Cardiac fibroblast (primary cell): ENCODE data around the gene DNAJB13.

Source experiments
- DNase-seq, 2 donors: peaks; one replicate each; pipeline versions ENCODE4 v3.0.0 to v3.0.0-alpha.2; 2010; ENCODE audit warnings: low read depth in 2 of 2
- H3K4me3 ChIP-seq, 2 donors: replicated peaks in 1 of 2; 1 replicate in 1 of 2; 2 replicates in 1 of 2; pipeline ENCODE4 v1.5.1; 2011; ENCODE audit warnings: low read depth in 2 of 2, low read length in 2 of 2, mild to moderate bottlenecking in 2 of 2, moderate library complexity in 1 of 2
- TF ChIP-seq, protein P1 (sequence below): IDR thresholded peaks from one replicate; pipeline ENCODE4 v1.5.1; 2011; ENCODE audit warnings: low read depth, mild to moderate bottlenecking, low read length, inconsistent platforms

The DNAJB13 gene

DNA sequence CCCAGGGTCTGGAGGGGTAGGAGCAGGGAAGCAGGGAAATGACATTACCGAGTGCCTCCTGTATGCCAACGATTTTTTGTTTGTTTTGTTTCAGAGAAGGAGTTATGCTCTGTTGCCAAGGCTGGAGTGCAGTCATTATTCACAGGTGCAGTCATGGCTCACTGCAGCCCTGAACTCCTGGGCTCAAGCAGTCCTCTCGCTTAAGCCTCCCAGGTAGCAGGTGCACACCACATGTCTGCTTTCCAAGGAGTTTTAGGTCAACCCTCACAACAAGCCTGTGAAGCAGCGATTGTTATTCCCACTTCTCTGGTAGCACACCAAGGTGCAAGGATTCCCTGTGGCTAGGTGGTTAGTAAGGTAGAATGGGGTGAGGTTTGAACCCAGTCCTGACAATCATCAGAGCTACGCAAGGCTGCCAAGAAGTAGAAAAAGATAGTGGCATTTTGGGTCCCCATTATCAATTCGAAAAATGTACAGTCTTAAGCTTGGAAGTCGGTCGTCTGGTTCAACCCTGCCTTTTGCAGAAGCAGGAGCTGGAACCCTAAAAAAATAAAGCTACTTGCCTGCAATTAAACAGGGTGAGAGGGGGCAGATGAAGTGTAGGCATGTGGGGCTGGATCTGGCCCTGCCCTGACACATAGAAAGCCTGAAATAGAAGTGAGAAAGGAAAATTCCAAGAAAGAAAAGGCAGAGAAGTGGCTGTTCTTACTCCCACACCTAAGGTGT lies 48.9 kb downstream of the DNAJB13 start:
- TF ChIP-seq, protein P1, sequence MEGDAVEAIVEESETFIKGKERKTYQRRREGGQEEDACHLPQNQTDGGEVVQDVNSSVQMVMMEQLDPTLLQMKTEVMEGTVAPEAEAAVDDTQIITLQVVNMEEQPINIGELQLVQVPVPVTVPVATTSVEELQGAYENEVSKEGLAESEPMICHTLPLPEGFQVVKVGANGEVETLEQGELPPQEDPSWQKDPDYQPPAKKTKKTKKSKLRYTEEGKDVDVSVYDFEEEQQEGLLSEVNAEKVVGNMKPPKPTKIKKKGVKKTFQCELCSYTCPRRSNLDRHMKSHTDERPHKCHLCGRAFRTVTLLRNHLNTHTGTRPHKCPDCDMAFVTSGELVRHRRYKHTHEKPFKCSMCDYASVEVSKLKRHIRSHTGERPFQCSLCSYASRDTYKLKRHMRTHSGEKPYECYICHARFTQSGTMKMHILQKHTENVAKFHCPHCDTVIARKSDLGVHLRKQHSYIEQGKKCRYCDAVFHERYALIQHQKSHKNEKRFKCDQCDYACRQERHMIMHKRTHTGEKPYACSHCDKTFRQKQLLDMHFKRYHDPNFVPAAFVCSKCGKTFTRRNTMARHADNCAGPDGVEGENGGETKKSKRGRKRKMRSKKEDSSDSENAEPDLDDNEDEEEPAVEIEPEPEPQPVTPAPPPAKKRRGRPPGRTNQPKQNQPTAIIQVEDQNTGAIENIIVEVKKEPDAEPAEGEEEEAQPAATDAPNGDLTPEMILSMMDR: no peak
- no peak for DNase-seq
- H3K4me3 ChIP-seq: no peak overlapping the region

DNA sequence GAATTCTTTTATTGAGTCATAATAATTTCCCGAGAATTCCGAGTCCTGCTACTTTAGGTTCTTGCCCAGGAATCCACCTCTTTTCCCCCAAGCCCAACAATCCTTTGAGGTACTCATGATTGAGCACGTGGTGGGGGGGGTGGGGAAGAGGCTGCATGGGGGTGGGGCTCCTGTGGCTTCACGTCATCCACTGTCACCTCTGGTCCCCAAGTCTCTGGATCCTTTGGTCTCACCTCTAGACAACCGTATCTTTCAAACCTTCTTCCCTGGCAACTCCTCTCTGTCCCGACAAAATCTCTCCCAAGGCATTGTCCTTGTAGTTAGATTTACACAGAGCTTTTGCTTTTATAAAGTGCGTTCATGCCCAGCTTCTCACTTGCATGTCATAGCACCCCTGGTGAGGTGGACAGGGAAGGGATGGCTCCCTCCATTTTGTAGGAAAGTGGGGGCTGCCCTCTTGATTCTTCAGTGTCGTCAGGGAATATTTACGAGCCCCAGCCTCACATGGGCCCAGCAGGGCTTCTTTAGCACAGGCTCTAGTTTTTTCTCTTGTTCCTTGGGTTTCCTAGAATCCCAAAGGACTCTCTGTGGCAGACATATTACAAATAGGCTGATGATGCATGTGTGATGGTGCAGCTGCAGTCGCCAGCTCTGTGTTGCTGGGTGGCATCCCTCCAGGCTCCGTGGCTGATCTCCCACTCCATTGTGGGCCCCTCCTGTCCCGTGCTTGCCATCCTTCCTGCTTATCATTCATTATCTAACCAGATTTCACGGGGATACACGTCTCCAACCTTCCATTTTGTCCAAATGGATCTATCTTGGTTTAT lies 49.7 kb downstream of the DNAJB13 start:
- no peak overlapping the region for H3K4me3 ChIP-seq
- TF ChIP-seq, protein P1: no peak
- no peak for DNase-seq

DNA sequence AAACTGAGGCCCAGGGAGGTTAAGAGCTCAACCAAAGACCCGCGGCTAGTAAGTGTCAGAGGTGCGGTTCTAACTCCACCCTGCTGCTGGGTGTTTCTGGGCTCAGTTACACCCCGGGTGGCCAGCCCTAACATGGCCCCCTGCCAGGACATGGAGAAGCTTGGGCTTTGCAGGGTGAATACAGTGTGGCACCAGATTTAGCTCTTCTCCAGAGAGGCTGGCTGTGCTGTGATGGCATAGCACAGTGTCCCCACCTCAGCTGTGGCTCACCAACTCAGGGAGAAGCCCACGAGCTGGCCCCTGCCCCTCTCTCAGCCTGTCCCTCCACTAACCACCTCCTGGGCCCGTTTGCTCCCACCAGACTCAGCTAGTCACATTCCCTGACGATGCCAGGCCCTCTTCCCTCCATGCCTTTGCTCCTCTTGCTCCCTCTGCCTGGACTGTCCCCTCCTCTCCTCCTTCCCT lies 51.0 kb downstream of the DNAJB13 start:
- TF ChIP-seq, protein P1: no peak
- no peak for DNase-seq
- H3K4me3 ChIP-seq: no peak overlapping the region

DNA sequence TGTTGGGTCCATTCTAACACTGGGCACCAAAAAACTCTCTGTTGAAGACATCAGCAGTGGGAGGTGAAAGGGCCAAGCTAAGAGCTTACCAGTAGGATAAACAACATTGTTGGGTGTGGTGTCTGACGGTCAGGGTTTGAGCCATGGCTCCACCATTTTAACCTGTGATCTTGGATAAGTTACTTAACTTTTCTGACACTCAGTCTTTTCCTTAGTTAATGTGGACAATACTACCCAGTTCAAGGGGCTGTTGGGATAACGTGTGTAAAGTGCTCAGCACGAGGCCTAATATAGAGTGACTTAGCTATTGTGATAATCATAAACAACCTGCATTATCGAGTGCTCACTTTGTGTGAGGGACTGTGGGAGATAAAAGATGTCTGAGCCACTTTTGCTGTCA lies 52.0 kb downstream of the DNAJB13 start:
- no peak for DNase-seq
- H3K4me3 ChIP-seq: no peak overlapping the region
- TF ChIP-seq, protein P1: no peak

DNA sequence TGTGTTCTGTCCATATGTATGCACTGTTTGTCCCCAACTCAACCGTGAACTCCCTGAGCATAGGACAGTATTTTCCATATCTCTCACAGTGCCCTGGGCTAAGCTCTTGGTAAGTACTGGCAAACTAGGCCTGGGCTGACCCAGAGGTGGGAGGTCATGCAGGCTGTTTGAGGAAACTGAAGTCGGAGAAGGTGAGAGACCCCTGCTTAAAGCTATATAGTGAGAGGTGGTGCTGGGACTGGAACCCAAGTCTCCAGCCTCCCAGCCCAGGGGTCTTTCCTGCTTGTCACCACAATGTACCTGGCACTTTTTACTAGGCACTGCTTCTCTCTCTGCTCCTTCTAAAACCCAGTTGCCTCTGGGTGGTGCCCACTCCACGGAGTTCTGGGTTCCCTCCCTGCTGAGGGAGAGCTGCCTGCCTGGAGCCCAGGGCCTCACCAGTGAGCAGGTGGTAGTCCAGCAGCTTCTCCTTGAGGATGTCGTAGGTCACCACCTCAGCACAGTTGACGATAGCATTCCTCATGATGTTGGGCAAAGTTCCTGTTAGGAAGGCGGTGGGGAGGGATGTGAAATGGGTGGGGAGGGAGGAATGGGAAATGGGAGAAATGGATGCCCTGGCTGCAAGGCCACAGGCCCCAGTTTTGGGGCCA lies 53.3 kb downstream of the DNAJB13 start:
- TF ChIP-seq, protein P1: no peak
- no peak for DNase-seq
- H3K4me3 ChIP-seq: no peak overlapping the region

DNA sequence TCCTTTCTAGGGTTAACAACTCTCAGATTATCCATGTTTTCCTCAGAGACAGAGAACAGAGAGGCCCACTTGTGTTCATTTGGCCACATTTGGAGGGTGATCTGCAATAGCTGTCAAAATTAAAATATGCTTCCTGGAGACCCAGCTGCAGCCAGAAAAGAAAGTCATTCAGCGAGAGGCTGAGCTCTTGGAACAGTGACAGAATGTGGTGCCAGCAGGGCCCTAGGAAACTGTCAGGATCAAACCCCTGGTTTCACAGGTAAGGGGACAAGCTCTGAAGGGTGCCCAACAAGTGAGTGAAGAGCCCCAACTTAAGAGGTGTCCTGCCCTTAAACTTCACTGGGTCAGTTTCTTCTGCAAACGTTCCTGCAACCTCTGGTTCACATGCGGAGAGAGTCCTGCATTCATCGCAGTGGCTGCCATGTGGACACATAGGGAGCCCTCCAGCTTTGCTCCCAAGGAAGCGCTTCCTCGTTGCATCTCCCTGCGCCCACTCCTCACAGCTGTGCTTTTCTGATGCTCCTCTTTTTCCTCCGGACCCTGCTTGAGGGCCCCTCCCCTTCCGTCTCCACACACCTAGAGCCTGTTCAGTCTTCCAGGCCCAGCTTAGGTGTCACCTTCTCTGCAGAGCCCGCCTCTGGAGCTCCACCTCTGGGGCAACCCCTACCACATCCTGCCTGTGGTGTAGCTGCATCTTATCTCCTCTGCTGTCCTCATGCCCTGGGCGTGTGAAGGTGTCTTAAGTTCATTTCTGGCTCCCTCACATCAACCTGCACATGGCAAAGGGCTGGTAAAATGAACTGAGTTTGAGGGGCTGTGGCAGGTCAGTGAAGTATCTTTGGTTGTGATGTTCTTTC lies 54.2 kb downstream of the DNAJB13 start:
- DNase-seq: no peak
- no peak overlapping the region for H3K4me3 ChIP-seq
- TF ChIP-seq, protein P1: no peak
